Cardiac muscle cell (in vitro differentiated cells and primary cell): Measurements from ENCODE around the gene MAP2. TPM values are rescaled to one million over a fixed set of nuclear protein-coding genes. Genes with fewer than 3 reads are reported as not detected.

ENCODE experiments used
- DNase-seq, 2 donors: peaks; one replicate each; pipeline versions ENCODE4 v3.0.0 to v3.0.0-alpha.2; 2010 to 2017; ENCODE audit warnings: low read depth in 1 of 2, low spot score in 1 of 2
- H3K27ac ChIP-seq: fragments of 200-600 bp; sonication (generic); 2 replicates; pipeline ENCODE4 v1.5.1; 2016
- H3K27me3 ChIP-seq: fragments of 200-600 bp; sonication (generic); 2 replicates; pipeline ENCODE4 v1.6.0; 2016; ENCODE audit warnings: control low read depth
- H3K36me3 ChIP-seq: fragments of 200-600 bp; sonication (generic); 2 replicates; pipeline ENCODE4 v1.5.1; 2016; ENCODE audit warnings: control low read depth
- H3K4me1 ChIP-seq: fragments of 200-600 bp; sonication (generic); 2 replicates; pipeline ENCODE4 v1.8.1; 2017; ENCODE audit warnings: low read depth, mild to moderate bottlenecking, mixed run types
- H3K4me3 ChIP-seq: fragments of 200-600 bp; sonication (generic); 2 replicates; pipeline ENCODE4 v1.5.1; 2016; ENCODE audit warnings: mild to moderate bottlenecking
- H3K9me3 ChIP-seq: fragments of 200-600 bp; sonication (generic); 2 replicates; pipeline ENCODE4 v1.5.1; 2017; ENCODE audit warnings: low read depth, mild to moderate bottlenecking, control low read depth
- CTCF ChIP-seq: IDR thresholded peaks from 2 replicates; pipeline ENCODE4 v1.5.1; 2012; ENCODE audit warnings: low read depth, mild to moderate bottlenecking, low read length
- polyA plus RNA-seq: library from polyadenylated mRNA; unstranded; fragments of >200 nt; fragmentation: Nextera tagmentation; extraction: Ambion mirVana; gene quantifications from 2 replicates; pipeline ENCODE4 v1.2.1, GENCODE V29; 2016
- total RNA-seq: library from RNA; depleted of rRNA; stranded (reverse); fragments of >200 nt; gene quantifications from 2 replicates; pipeline ENCODE4 v1.2.3, GENCODE V29; 2016

MAP2 gene
- total and polyA plus RNA-seq, 2 experiments from 2014 or later: 0.24 to 0.68 TPM

- Histone ChIP-seq H3K9me3 (no peaks in the 10 kb centered on the region), H3K4me1 (no peaks in the 10 kb centered on the region), H3K4me3 (no peak overlapping the region), H3K27ac (no peak overlapping the region), H3K27me3 (peaks cover 41% of the 10 kb centered on the region), H3K36me3 (no peaks in the 10 kb centered on the region)
- TF ChIP-seq CTCF: no peak
- no peak for DNase-seq
Measured at GRCh38 chr2:209762563-209762962, 338.7 kb downstream of the MAP2 start.

- Histone ChIP-seq H3K27me3 (peaks cover 44% of the 10 kb centered on the region), H3K9me3 (no peaks in the 10 kb centered on the region), H3K4me1 (no peaks in the 10 kb centered on the region), H3K36me3 (no peaks in the 10 kb centered on the region), H3K27ac (no peak overlapping the region), H3K4me3 (no peak overlapping the region)
- TF ChIP-seq CTCF: no peak
- DNase-seq: no peak
Measured at GRCh38 chr2:209763106-209763505, 339.3 kb downstream of the MAP2 start.

DNA sequence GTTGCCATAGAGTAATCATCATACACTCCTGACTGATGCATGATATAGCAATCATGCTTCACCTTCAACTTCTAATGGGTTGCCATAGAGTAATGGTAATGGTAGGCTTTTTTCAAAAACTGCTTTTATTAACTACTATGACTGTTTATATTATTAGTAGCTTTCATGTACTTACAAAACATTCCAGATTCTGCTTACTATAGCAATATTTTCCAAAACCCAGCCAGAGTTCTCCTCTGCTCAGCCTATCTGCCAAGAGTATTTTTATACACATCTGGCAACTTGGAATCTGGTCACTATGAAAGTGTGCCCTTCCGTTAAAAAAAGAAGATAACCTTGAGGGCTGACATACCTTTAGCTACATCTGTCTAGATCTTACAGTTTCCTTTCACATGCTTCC, 342.8 kb downstream of the MAP2 start:
- TF ChIP-seq CTCF: no peak
- Histone ChIP-seq H3K4me3 (no peak overlapping the region), H3K4me1 (no peaks in the 10 kb centered on the region), H3K27me3 (peaks cover 61% of the 10 kb centered on the region), H3K36me3 (no peaks in the 10 kb centered on the region), H3K27ac (no peak overlapping the region), H3K9me3 (no peaks in the 10 kb centered on the region)
- no peak for DNase-seq

DNA sequence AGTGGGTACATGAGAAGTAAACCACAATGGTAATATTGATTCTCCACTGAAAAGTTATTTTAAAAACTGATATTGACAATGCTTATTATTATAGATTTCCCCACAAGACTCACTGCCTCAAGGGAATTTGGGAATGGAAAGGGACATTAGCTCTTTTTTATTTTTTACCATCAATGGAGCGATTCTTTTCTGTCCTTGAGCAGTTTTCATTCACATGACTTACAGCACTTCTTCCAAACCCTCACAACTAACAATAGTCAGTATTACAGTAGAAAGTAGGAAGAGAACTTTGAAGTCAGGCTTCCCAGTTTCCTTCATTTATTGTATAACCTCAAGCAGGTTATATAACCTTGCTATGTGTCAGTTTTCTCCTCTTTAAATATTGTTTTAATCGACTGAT, 343.5 kb downstream of the MAP2 start:
- no peak for TF ChIP-seq CTCF
- no peak for DNase-seq
- no peaks in the 10 kb centered on the region for H3K9me3 ChIP-seq
- no peaks in the 10 kb centered on the region for H3K4me1 ChIP-seq
- no peak overlapping the region for H3K27ac ChIP-seq
- H3K36me3 ChIP-seq: no peaks in the 10 kb centered on the region
- peaks cover 57% of the 10 kb centered on the region for H3K27me3 ChIP-seq
- no peak overlapping the region for H3K4me3 ChIP-seq

DNA sequence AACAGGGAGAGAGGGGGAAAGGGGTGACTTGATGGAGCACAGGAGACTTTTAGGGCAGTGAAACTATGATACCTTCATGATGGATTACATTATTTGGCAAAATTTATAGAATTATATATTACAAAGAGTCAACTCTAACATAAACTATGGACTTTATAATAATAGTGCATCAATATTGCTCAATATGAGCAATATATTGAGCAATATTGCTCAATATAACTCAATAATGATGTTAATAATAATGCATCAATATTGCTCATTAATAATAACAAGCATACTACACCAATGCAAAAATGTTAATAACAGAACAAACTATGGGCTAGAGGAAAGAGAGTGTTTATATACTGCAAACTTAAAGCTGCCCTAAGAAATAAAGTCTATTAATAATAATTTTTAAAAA, 344.7 kb downstream of the MAP2 start:
- Histone ChIP-seq H3K27me3 (peaks cover 65% of the 10 kb centered on the region), H3K4me1 (no peaks in the 10 kb centered on the region), H3K27ac (no peak overlapping the region), H3K4me3 (no peak overlapping the region), H3K36me3 (no peaks in the 10 kb centered on the region), H3K9me3 (no peaks in the 10 kb centered on the region)
- no peak for TF ChIP-seq CTCF
- no peak for DNase-seq
